GM12872 (cell line): ENCODE results near the gene CETN1.

ENCODE experiments used
- CTCF ChIP-seq: IDR thresholded peaks from 3 replicates; pipeline ENCODE4 v1.5.1; 2011; ENCODE audit warnings: low read depth, mild to moderate bottlenecking, low read length, moderate library complexity; ENCODE audit not compliant: insufficient read depth

The CETN1 gene

GRCh38 chr18:579238-579637 is 942 bp upstream of the CETN1 start:
- TF ChIP-seq CTCF = no peak

- no peak for TF ChIP-seq CTCF
Measured at GRCh38 chr18:581096-581495, 916 bp downstream of the CETN1 start.

GRCh38 chr18:582465-582864 is 2.3 kb downstream of the CETN1 start:
- no peak for TF ChIP-seq CTCF

- no peak for TF ChIP-seq CTCF
Measured at GRCh38 chr18:595068-595467, 14.9 kb downstream of the CETN1 start.

- no peak for TF ChIP-seq CTCF
Measured at GRCh38 chr18:595571-595970, 15.4 kb downstream of the CETN1 start.

- TF ChIP-seq CTCF = no peak
Measured at GRCh38 chr18:596288-596881, 16.2 kb downstream of the CETN1 start.

GRCh38 chr18:598124-598589 is 18.0 kb downstream of the CETN1 start:
- no peak for TF ChIP-seq CTCF
